Measurements from ENCODE around the gene CTNND2. TPM values are rescaled to one million over a fixed set of nuclear protein-coding genes. Genes with fewer than 3 reads are reported as not detected.

Gene CTNND2
- total and polyA plus RNA-seq, 10 donors: 0.93 to 51.0 (median 21.5) TPM

GRCh38 chr5:10974850-10975249 lies 929.4 kb downstream of the CTNND2 start:
- Histone ChIP-seq H3K4me1 (peaks cover 0 to 7% (median 0%) of the 10 kb centered on the region in 6 donors), H3K9me3 (no peaks in the 10 kb centered on the region), H3K36me3 (no peaks in the 10 kb centered on the region), H3K27me3 (replicated peaks in 1 of 7) (peaks cover 0 to 3% (median 0%) of the 10 kb centered on the region in 7 donors), H3K27ac (no peak overlapping the region), H3K4me3 (no peak overlapping the region)
- intact Hi-C loops (cut with DNase I; ENCODE audit: low total_unique reads): no loop called here
- TF ChIP-seq POLR2A (IDR thresholded peaks at IDR 0.05): no peak
- no peak for TF ChIP-seq POLR2AphosphoS5 (IDR thresholded peaks at IDR 0.05)
- TF ChIP-seq CTCF (IDR thresholded peaks at IDR 0.05 in 8 of 11, conservative IDR thresholded peaks at IDR 0.05 in 3 of 11): no peak
- no peak for DNase-seq
- 80 to 89% (median 85%) methylated on average over 2 of the region's 2 CpGs for WGBS, 5 donors

GRCh38 chr5:10973316-10973715 lies 930.9 kb downstream of the CTNND2 start:
- Histone ChIP-seq H3K36me3 (no peaks in the 10 kb centered on the region), H3K27ac (no peak overlapping the region), H3K4me3 (no peak overlapping the region), H3K27me3 (replicated peaks in 1 of 7) (peaks cover 0 to 3% (median 0%) of the 10 kb centered on the region in 7 donors), H3K9me3 (no peaks in the 10 kb centered on the region), H3K4me1 (peaks cover 0 to 7% (median 0%) of the 10 kb centered on the region in 6 donors)
- TF ChIP-seq POLR2AphosphoS5 (IDR thresholded peaks at IDR 0.05): no peak
- DNase-seq: no peak
- intact Hi-C loops (cut with DNase I; ENCODE audit: low total_unique reads): no loop called here
- 89 to 94% (median 92%) methylated on average over 14 of the region's 14 CpGs for WGBS, 5 donors

DNA sequence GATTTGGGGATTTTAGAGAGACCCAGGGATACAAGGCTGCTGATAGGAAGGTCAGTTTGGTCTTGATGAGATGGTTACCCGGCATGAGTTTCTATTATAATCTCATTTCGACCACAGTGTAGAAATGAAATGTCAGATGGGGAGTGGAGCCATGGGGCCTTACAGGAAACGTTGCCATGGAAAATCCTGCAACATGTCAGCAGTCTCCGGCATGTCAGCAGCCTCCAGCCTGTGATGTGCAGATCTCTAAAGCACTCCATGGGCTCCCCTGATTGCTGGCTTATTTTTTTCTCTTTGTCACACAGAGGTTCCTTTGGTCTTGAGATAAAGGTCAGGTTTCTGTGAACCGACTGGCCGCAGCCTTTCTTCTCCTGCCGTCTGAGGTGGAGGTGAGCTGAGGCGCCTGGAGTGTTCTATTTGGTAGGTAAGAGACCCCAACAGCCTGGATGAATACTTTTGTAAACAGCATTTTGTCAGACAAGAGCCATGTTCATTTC lies 934.5 kb downstream of the CTNND2 start:
- DNase-seq: no peak
- WGBS, 5 donors: 74 to 87% (median 80%) methylated on average over 8 of the region's 8 CpGs
- Histone ChIP-seq H3K36me3 (no peaks in the 10 kb centered on the region), H3K4me1 (no peaks in the 10 kb centered on the region), H3K27ac (no peak overlapping the region), H3K27me3 (replicated peaks in 1 of 7) (peaks cover 0 to 3% (median 0%) of the 10 kb centered on the region in 7 donors), H3K9me3 (no peaks in the 10 kb centered on the region), H3K4me3 (no peak overlapping the region)
- intact Hi-C loops (cut with DNase I; ENCODE audit: low total_unique reads): no loop called here
- TF ChIP-seq POLR2A (IDR thresholded peaks at IDR 0.05): no peak
- TF ChIP-seq POLR2AphosphoS5 (IDR thresholded peaks at IDR 0.05): no peak
- TF ChIP-seq CTCF (IDR thresholded peaks at IDR 0.05 in 8 of 11, conservative IDR thresholded peaks at IDR 0.05 in 3 of 11): no peak

- no peak for DNase-seq
- Histone ChIP-seq H3K27ac (no peak overlapping the region), H3K4me3 (no peak overlapping the region), H3K27me3 (replicated peaks in 1 of 7) (no peaks in the 10 kb centered on the region), H3K36me3 (no peaks in the 10 kb centered on the region), H3K4me1 (peaks cover 0 to 7% (median 0%) of the 10 kb centered on the region in 6 donors), H3K9me3 (peaks cover 0 to 3% (median 0%) of the 10 kb centered on the region in 8 donors)
- intact Hi-C loops (cut with DNase I; ENCODE audit: low total_unique reads): no loop called here
- WGBS, 5 donors: 61 to 89% (median 77%) methylated on average over 6 of the region's 6 CpGs
- no peak for TF ChIP-seq POLR2AphosphoS5 (IDR thresholded peaks at IDR 0.05)
- TF ChIP-seq CTCF (IDR thresholded peaks at IDR 0.05 in 8 of 11, conservative IDR thresholded peaks at IDR 0.05 in 3 of 11): no peak
- no peak for TF ChIP-seq POLR2A (IDR thresholded peaks at IDR 0.05)
Observed at GRCh38 chr5:10964806-10965205, 939.4 kb downstream of the CTNND2 start.

- no peak overlapping the region for H3K27ac ChIP-seq
- no peaks in the 10 kb centered on the region for H3K36me3 ChIP-seq
- H3K4me3 ChIP-seq: no peak overlapping the region
- H3K9me3 ChIP-seq: peaks cover 0 to 24% (median 14%) of the 10 kb centered on the region in 8 donors
- no peaks in the 10 kb centered on the region for H3K27me3 ChIP-seq (replicated peaks in 1 of 7)
- peaks cover 0 to 7% (median 0%) of the 10 kb centered on the region in 6 donors for H3K4me1 ChIP-seq
- intact Hi-C loops (cut with DNase I; ENCODE audit: low total_unique reads): no loop called here
- DNase-seq: no peak
- no peak for TF ChIP-seq CTCF (IDR thresholded peaks at IDR 0.05 in 8 of 11, conservative IDR thresholded peaks at IDR 0.05 in 3 of 11)
- TF ChIP-seq POLR2AphosphoS5 (IDR thresholded peaks at IDR 0.05): no peak
- TF ChIP-seq POLR2A (IDR thresholded peaks at IDR 0.05): no peak
Observed at GRCh38 chr5:10958728-10959127, 945.5 kb downstream of the CTNND2 start.
